ENCODE results near the gene NEK1. TPM values are rescaled to one million over a fixed set of nuclear protein-coding genes. Genes with fewer than 3 reads are reported as not detected.

NEK1 gene
- total and polyA plus RNA-seq, 2 of the 4 experiments (the other 2 are of a cell fraction) = 3.3 to 3.9 TPM

DNA sequence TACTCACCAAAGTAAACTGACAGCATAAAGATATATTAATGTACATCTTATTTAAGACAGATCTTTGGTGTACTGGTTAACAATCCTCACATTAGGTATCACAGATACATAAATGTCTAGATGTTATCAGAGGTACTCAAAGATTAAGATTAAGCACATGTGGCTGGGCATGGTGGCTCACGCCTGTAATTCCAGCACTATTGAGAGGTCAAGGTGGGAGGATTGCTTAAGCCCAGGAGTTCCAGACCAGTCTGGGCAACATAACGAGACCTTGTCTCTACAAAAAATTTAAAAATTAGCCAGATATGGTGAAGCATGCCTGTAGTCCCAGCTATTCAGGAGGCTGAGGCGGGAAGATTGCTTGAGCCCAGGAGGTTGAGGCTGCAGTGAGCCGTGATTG lies 195.9 kb downstream of the NEK1 start:
- H3K23ac ChIP-seq (ENCODE audit: low read depth, low read length) = no peak overlapping the region
- intact Hi-C loops (cut with micrococcal nuclease) (no loop called here), dilution Hi-C loops (cut with HindIII; ENCODE audit: low sequenced_read_pairs, unreplicated experiment) (no loop called here), in situ Hi-C loops (cut with MboI; ENCODE audit: low sequenced_read_pairs) (no loop called here)
- ATAC-seq (ENCODE audit: low read depth) (no peak), DNase-seq (no peak)
- no peak overlapping the region for H3K18ac ChIP-seq (ENCODE audit: low read depth, low read length)
- no peak overlapping the region for H2BK15ac ChIP-seq (ENCODE audit: low read depth, low read length)
- H4K5ac ChIP-seq (ENCODE audit: low read depth, low read length) = no peak overlapping the region
- no peak overlapping the region for H3K4me2 ChIP-seq (ENCODE audit: low read depth, low read length)
- no peaks in the 10 kb centered on the region for H3K36me3 ChIP-seq (ENCODE audit: control insufficient read depth, insufficient read depth, low read length)
- H2AFZ ChIP-seq (replicated peaks; ENCODE audit: low read length, poor library complexity) = no peak overlapping the region
- no peak overlapping the region for H3K4me3 ChIP-seq (ENCODE audit: insufficient read depth, low read depth, low read length)
- no peaks in the 10 kb centered on the region for H3K79me1 ChIP-seq (ENCODE audit: low read depth in 1 of 2, low read length in 2 of 2)
- no peak overlapping the region for H3K14ac ChIP-seq (replicated peaks; ENCODE audit: low read depth, low read length)
- no peak overlapping the region for H2BK20ac ChIP-seq (ENCODE audit: low read depth, low read length)
- no peak overlapping the region for H2BK5ac ChIP-seq (ENCODE audit: low read depth, low read length, poor library complexity, severe bottlenecking)
- no peaks in the 10 kb centered on the region for H3K4me1 ChIP-seq (ENCODE audit: control insufficient read depth, insufficient read depth, low read length)
- CTCF ChIA-PET = no interaction called here
- H4K20me1 ChIP-seq (ENCODE audit: insufficient read depth, low read length) = no peaks in the 10 kb centered on the region
- H3K27ac ChIP-seq (ENCODE audit: insufficient read depth, low read length) = no peak overlapping the region
- no peak overlapping the region for H2BK120ac ChIP-seq (ENCODE audit: low read depth, low read length)
- H4K91ac ChIP-seq (ENCODE audit: insufficient read depth, low read depth, low read length) = no peak overlapping the region
- H3K9me1 ChIP-seq (ENCODE audit: insufficient read depth, low read length) = no peaks in the 10 kb centered on the region
- no peak overlapping the region for H2AK5ac ChIP-seq (ENCODE audit: low read depth, low read length)
- H4K8ac ChIP-seq (ENCODE audit: low read depth in 2 of 2, low read length in 2 of 2) = no peak overlapping the region
- no peak overlapping the region for H3K4ac ChIP-seq (ENCODE audit: low read depth, low read length)
- no CpG with 5 or more reads among the region's 4 CpGs for WGBS, 2 experiments (ENCODE audit: extremely low coverage in 2 of 2, insufficient read length in 1 of 2)
- TF ChIP-seq RAD21 (IDR thresholded peaks at IDR 0.05; ENCODE audit: low read length) (no peak), MXI1 (IDR thresholded peaks at IDR 0.05; ENCODE audit: borderline replicate concordance, low read depth, low read length) (no peak), CHD1 (IDR thresholded peaks at IDR 0.05; ENCODE audit: low read depth, low read length) (no peak), SMC3 (IDR thresholded peaks at IDR 0.05; ENCODE audit: low read depth, low read length) (no peak), MAZ (IDR thresholded peaks at IDR 0.05; ENCODE audit: borderline replicate concordance, low read depth, low read length) (no peak), RCOR1 (IDR thresholded peaks at IDR 0.05; ENCODE audit: insufficient replicate concordance, low read length) (no peak)
- TF ChIP-seq, protein P1, sequence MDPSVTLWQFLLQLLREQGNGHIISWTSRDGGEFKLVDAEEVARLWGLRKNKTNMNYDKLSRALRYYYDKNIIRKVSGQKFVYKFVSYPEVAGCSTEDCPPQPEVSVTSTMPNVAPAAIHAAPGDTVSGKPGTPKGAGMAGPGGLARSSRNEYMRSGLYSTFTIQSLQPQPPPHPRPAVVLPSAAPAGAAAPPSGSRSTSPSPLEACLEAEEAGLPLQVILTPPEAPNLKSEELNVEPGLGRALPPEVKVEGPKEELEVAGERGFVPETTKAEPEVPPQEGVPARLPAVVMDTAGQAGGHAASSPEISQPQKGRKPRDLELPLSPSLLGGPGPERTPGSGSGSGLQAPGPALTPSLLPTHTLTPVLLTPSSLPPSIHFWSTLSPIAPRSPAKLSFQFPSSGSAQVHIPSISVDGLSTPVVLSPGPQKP (IDR thresholded peaks at IDR 0.05; ENCODE audit: borderline replicate concordance, low read depth, low read length) = no peak
- H2AK9ac ChIP-seq (replicated peaks; ENCODE audit: low read depth, low read length, poor library complexity) = no peak overlapping the region
- H3K27me3 ChIP-seq (ENCODE audit: control insufficient read depth, insufficient read depth, low read length) = no peaks in the 10 kb centered on the region
- H3K9ac ChIP-seq (ENCODE audit: low read depth, low read length) = no peak overlapping the region
- POLR2A ChIA-PET (ENCODE audit: unreplicated experiment) = no interaction called here
- no peaks in the 10 kb centered on the region for H3K9me3 ChIP-seq (ENCODE audit: control insufficient read depth, insufficient read depth, low read length)
- no peak overlapping the region for H3K56ac ChIP-seq (ENCODE audit: extremely low read depth, insufficient read depth, low read length)
- BruUV-seq (replicated peaks) = no TSS peak

Measured in IMR-90 (cell line).